GM12873 (cell line): ENCODE results near the gene ZNF254.

ENCODE experiments used
- CTCF ChIP-seq: IDR thresholded peaks from 2 replicates; pipeline ENCODE4 v1.5.1; 2012; ENCODE audit warnings: low read depth, mild to moderate bottlenecking, moderate library complexity, low read length, control low read depth; ENCODE audit not compliant: insufficient read depth; ENCODE audit errors: missing control alignments

ZNF254 gene

DNA sequence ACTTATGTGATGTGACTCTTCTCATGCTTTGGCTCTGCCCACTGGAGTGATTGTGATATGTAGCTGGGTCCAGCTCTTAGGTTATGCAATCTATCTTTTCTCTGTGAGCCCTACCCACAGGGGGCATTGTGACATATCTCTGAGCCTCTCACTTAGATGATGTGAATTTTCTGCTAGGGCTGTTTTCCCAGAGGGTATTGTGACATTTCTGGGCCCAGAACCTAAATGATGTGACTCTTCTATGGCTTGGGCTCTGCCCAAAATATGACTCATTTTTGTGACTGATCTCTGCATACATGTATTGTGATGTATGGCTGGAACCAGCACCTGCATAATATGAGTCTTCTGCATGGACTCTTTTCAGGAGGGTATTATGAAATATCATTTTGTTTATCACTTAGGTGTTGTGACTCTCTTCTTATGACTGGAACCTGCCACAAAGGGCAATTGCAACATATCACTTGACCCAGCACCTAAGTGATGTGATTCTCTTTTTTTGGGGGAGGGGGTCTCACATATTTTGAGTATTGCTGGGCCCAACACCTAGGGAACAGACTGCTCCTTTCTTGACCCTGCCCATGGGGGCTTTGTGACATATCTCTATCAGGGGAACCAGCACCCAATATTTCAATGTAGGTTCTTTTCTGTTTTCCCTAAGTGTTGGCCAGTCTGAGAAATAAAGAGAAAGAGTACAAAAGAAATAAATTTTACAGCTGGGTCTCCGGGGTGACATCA lies 12.1 kb upstream of the ZNF254 start:
- no peak for TF ChIP-seq CTCF

- no peak for TF ChIP-seq CTCF
These were observed 8.3 kb upstream of the ZNF254 start for GRCh38 chr19:24078680-24079079.

- no peak for TF ChIP-seq CTCF
These were observed 5.9 kb upstream of the ZNF254 start for GRCh38 chr19:24081056-24081455.

GRCh38 chr19:24098359-24098758 lies 11.4 kb downstream of the ZNF254 start:
- TF ChIP-seq CTCF: no peak

GRCh38 chr19:24099829-24100228 lies 12.8 kb downstream of the ZNF254 start:
- no peak for TF ChIP-seq CTCF

DNA sequence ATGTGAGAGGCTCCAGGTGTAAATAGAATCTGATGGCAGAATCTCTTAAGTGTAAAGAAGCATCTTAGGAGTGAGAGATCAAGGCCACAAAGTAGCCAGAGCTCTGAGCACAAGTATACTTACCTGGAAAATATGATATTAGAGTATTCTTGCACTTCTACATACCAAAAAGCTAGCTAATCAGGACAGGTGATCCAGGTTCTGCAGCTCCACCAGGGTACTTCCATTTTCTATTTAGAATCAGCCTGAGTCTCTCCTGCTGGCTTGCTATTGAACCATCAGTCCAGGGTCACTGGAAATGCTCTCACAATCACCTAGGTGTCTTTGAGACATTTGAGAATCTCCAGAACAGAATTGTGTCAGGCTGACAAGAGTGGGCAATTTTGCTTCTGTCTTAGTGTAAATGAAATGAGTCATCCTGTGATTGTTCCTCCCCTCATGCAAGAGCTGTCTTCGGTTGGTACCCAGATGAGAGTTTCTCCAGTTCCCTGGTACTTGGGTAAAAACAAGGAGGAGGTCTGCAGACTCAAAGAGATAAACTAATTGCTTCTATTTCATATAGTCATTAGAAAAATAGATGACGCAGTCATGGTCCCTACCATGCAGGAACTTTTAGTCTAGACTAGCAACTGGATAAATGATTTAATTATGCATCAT lies 14.6 kb downstream of the ZNF254 start:
- no peak for TF ChIP-seq CTCF

DNA sequence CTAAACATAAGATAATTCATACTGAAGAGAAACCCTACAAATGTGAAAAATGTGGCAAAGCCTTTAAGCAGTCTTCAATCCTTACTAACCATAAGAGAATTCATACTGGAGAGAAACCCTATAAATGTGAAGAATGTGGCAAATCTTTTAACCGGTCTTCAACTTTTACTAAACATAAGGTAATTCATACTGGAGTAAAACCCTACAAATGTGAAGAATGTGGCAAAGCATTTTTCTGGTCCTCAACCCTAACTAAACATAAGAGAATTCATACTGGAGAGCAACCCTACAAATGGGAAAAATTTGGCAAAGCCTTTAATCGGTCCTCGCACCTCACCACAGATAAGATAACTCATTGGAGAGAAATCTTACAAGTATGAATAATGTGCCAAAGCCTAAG lies 40.6 kb downstream of the ZNF254 start:
- no peak for TF ChIP-seq CTCF
